IPS-20b (cell line): ENCODE data around the gene MC2R.
"Not testable (repeated sequence)": the region's sequence is repeated elsewhere in the genome, so short reads cannot be mapped to it uniquely, and the experiment has no call there.

Experiments used
- H3K27ac ChIP-seq: one replicate; pipeline ENCODE4 v1.5.1; 2013; ENCODE audit warnings: low read length
- H3K27me3 ChIP-seq: 2 replicates; pipeline ENCODE4 v1.6.1; 2013; ENCODE audit warnings: mild to moderate bottlenecking, low read length, inconsistent platforms; ENCODE audit not compliant: insufficient read depth
- H3K36me3 ChIP-seq: 2 replicates; pipeline ENCODE4 v1.6.1; 2013; ENCODE audit warnings: low read depth, mild to moderate bottlenecking, inconsistent platforms, low read length, moderate library complexity; ENCODE audit not compliant: insufficient read depth
- H3K4me1 ChIP-seq: 2 replicates; pipeline ENCODE4 v1.6.1; 2013; ENCODE audit warnings: mild to moderate bottlenecking, control low read depth, inconsistent platforms, low read length, moderate library complexity; ENCODE audit not compliant: insufficient read depth
- H3K4me3 ChIP-seq: 2 replicates; pipeline ENCODE4 v1.5.1; 2013; ENCODE audit warnings: mild to moderate bottlenecking, low read length, inconsistent platforms
- H3K9ac ChIP-seq: 2 replicates; pipeline ENCODE4 v1.6.1; 2013; ENCODE audit warnings: low read depth, mild to moderate bottlenecking, inconsistent platforms, low read length, moderate library complexity
- H3K9me3 ChIP-seq: 2 replicates; pipeline ENCODE4 v1.6.1; 2013; ENCODE audit warnings: mild to moderate bottlenecking, low read depth, low read length, inconsistent platforms; ENCODE audit not compliant: insufficient read depth

The MC2R gene

DNA sequence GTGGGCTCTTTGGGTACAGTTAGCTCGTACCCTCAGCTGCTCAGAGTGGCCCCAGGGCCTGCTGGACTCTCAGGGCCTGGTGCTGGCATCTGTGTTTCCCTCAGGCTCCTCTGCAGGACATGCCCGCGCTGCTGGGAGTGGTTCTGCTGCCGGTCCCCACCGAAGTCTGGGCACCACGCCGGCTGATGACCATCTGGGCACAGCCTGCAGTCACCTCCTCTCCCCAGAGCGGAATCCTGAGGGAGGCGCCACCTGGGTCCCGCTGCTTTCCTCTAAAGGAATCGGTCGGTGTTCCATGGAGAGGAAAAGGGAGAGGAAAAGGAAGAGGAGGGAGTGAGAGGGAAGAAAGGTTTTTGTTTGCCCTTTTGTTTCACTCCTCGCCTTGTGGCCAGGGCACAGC, 43.6 kb downstream of the MC2R start:
- H3K4me3 ChIP-seq: no peak overlapping the region
- H3K9me3 ChIP-seq: no peaks in the 10 kb centered on the region
- H3K4me1 ChIP-seq: no peaks in the 10 kb centered on the region; the same call in 1 of the 2 replicates
- H3K9ac ChIP-seq: no peak overlapping the region
- peaks cover 52% of the 10 kb centered on the region for H3K27me3 ChIP-seq
- no peaks in the 10 kb centered on the region for H3K36me3 ChIP-seq
- H3K27ac ChIP-seq: no peak overlapping the region

DNA sequence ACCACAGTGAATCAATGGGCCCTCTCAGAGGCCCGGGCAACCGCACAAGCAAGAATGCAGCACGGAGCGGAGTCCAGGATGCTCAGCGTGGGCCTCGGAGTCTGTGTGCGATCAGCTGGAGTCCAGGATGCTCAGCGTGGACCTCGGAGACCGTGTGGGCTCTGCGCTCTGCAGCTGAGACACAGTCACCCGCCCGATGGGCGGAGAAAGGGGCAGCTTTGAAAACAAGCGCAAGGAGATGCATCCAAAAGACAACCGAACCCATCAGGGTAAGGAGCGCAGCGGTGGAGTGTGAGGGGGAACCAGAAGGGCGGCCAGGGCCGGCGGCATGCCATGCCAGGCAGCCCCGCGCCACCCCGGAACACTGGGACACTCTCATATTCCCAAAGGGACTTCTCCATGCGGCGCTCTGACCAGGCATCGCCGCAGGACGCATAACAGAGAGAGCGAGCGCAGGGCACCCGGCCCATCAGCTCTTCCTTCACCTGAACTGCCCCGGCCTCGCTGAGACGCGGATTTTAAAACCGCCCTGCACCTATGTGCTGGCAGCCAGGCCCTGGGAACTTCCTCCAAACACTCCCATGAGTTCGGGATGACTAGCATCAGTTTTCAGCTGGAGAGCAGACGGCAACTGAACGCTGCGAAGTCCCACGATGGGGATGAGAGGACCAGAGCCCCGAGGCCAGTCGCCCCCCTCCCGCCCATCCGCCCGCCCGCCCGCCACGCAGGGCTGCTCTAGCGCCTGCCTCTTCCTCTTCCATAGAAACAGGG, 46.6 kb downstream of the MC2R start:
- Histone ChIP-seq H3K4me1 (no peaks in the 10 kb centered on the region; the same call in 1 of the 2 replicates), H3K4me3 (peak overlapping the region; percentile 78), H3K27ac (no peak overlapping the region), H3K9ac (peak overlapping the region; percentile 60; the same call in 1 of the 2 replicates), H3K27me3 (peaks cover 57% of the 10 kb centered on the region), H3K36me3 (no peaks in the 10 kb centered on the region), H3K9me3 (no peaks in the 10 kb centered on the region)

DNA sequence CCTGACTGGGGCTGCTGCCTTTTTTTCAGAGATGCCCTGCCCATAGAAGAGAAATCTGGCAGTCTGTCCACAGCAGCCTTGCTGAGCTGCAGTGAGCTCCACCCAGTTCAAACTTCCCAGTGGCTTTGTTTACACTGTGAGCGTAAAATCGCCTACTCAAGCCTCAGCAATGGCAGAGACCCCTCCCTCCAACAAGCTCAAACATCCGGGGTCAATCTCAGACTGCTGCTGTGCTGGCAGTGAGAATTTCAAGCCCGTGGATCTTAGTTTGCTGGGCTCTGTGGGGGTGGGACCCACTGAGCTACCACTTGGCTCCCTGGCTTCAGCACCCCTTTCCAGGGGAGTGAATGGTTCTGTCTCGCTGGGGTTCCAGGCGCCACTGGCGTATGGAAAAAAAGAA, 52.4 kb downstream of the MC2R start:
- H3K27me3 ChIP-seq: peaks cover 17% of the 10 kb centered on the region
- not testable (repeated sequence) for H3K9me3 ChIP-seq

DNA sequence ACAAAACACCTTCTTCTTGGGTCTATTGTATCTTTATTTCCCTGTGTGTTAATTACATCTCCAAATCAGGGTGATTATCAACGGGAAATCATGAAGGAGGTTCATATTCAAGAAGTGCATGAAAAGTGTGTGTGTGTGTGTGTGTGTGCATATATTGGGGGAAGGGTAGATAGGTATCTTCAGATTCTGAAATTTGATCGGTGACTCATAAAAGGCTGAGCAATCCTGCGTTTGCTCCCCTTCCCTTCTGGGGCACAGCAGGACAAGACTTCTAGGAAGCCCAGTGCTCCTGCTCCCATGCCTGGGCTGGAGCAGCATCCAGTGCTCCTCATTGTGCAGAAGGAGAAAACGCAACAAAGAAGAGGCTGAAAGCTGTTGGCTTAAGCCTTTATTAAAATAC, 65.5 kb downstream of the MC2R start:
- peaks cover 12% of the 10 kb centered on the region; the same call in 1 of the 2 replicates for H3K9me3 ChIP-seq
- H3K36me3 ChIP-seq: no peaks in the 10 kb centered on the region
- no peak overlapping the region for H3K9ac ChIP-seq
- H3K4me3 ChIP-seq: no peak overlapping the region
- H3K27me3 ChIP-seq: no peaks in the 10 kb centered on the region
- H3K27ac ChIP-seq: no peak overlapping the region
- no peaks in the 10 kb centered on the region for H3K4me1 ChIP-seq

More for the DNA sequence above, 52.4 kb downstream of the MC2R start:
- not testable (repeated sequence) for H3K27ac ChIP-seq, H3K4me1 ChIP-seq, H3K9ac ChIP-seq, H3K4me3 ChIP-seq, H3K36me3 ChIP-seq

DNA sequence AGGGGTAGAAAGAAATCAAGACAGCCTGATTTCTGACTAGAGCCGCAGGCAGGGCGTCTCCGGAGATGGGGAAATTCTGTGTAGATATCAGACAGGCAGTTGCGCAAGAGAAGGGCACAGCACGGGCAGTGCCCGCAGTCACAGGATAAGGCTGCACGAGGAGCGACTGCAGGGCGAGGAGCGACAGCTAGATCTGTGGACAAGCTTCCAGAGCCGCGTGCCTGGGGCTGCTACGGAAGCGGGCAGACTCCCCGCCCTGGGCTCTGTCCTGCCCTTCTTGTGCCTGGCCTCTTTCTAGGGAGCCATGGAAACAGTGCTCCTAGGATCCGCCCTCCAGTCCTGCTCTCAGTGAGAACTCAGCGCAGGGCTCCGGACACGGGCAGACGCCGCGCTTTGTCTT, 78.8 kb downstream of the MC2R start:
- Histone ChIP-seq H3K4me3 (no peak overlapping the region), H3K27ac (no peak overlapping the region), H3K9ac (no peak overlapping the region), H3K9me3 (no peaks in the 10 kb centered on the region), H3K27me3 (no peaks in the 10 kb centered on the region), H3K36me3 (no peaks in the 10 kb centered on the region), H3K4me1 (no peaks in the 10 kb centered on the region; the same call in 1 of the 2 replicates)

- no peak overlapping the region for H3K27ac ChIP-seq
- H3K36me3 ChIP-seq: no peaks in the 10 kb centered on the region
- H3K27me3 ChIP-seq: no peaks in the 10 kb centered on the region
- no peak overlapping the region for H3K4me3 ChIP-seq
- H3K9me3 ChIP-seq: no peaks in the 10 kb centered on the region
- H3K4me1 ChIP-seq: no peaks in the 10 kb centered on the region; the same call in 1 of the 2 replicates
- no peak overlapping the region for H3K9ac ChIP-seq
Measured at GRCh38 chr18:13835202-13835601, 80.1 kb downstream of the MC2R start.

DNA sequence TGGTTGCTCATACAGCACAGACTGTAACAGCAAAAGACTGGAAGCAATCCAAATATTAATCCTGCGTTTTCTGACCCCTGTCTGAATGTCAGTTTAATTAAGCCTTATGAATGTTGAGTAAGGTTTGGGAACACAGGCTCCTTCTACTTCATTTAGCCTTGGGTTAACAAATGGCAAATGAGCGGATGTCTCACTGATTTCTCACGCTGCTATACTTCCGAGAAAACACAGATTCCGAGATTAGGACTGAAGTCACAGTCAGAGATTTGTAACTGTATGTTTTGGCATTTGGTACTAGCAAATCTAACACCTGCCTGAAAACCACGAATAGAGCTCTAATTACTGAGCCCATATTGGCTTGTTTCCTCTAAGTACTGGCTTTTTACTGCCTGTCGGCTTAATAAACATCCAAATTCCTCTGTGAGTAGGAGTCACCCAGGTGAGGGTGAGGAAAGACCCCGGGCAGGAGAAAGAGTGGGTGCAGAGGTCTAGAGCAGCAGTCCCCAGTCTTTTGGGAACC, 80.8 kb downstream of the MC2R start:
- H3K27me3 ChIP-seq: no peaks in the 10 kb centered on the region
- no peak overlapping the region for H3K27ac ChIP-seq
- H3K9me3 ChIP-seq: no peaks in the 10 kb centered on the region
- H3K4me3 ChIP-seq: no peak overlapping the region
- H3K4me1 ChIP-seq: no peaks in the 10 kb centered on the region; the same call in 1 of the 2 replicates
- no peaks in the 10 kb centered on the region for H3K36me3 ChIP-seq
- H3K9ac ChIP-seq: no peak overlapping the region
